Tibial nerve (tissue), 3 donors: ENCODE data around the gene TMEM120B.

Experiments used
- POLR2A ChIP-seq, 2 donors: fragments of 450-650 bp; IDR thresholded peaks; one replicate each; pipeline ENCODE4 v1.6.1; 2017; ENCODE audit warnings: antibody characterized with exemption in 2 of 2, mild to moderate bottlenecking in 2 of 2, moderate library complexity in 2 of 2
- TF ChIP-seq, protein P1 (sequence below), 5 experiments: fragments of 200-600 bp in 3 of 5; fragments of 450-650 bp in 2 of 5; sonication (generic) in 3 of 5; IDR thresholded peaks; one replicate each; pipeline ENCODE4 v1.5.1; 2016 to 2019; ENCODE audit warnings: antibody characterized with exemption in 5 of 5, mild to moderate bottlenecking in 3 of 5, moderate library complexity in 2 of 5

DNA sequence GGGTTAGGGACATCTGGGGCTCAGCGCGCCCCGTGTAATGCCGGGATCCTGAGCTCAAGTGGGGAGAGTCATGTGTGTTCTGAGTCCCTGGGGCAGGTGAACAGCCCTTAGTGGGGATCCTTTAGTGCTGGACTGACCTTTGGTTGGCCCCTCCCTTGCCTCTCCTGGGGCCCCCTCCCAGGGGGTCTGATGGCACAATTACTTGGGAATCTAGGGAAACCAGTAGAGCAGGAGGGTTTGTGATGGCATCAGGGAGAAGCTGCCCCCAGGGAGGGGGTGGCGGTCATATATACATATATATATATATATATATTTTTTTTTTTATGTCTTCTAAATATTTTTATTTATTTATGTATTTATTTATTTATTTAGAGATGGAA lies 43.0 kb upstream of the TMEM120B start, which contains the start of gene MORN3:
- TF ChIP-seq, protein P1, sequence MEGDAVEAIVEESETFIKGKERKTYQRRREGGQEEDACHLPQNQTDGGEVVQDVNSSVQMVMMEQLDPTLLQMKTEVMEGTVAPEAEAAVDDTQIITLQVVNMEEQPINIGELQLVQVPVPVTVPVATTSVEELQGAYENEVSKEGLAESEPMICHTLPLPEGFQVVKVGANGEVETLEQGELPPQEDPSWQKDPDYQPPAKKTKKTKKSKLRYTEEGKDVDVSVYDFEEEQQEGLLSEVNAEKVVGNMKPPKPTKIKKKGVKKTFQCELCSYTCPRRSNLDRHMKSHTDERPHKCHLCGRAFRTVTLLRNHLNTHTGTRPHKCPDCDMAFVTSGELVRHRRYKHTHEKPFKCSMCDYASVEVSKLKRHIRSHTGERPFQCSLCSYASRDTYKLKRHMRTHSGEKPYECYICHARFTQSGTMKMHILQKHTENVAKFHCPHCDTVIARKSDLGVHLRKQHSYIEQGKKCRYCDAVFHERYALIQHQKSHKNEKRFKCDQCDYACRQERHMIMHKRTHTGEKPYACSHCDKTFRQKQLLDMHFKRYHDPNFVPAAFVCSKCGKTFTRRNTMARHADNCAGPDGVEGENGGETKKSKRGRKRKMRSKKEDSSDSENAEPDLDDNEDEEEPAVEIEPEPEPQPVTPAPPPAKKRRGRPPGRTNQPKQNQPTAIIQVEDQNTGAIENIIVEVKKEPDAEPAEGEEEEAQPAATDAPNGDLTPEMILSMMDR (IDR thresholded peaks at IDR 0.05) = no peak
- no peak for TF ChIP-seq POLR2A (IDR thresholded peaks at IDR 0.05)
